Subcutaneous adipose tissue (tissue), 4 donors: ENCODE measurements around the gene ARHGEF25. TPM values are rescaled to one million over a fixed set of nuclear protein-coding genes. Genes with fewer than 3 reads are reported as not detected.

Experiments used
- total RNA-seq, 4 donors: library from RNA; depleted of rRNA; stranded (reverse); fragments of >200 nt; gene quantifications; one replicate each; pipeline ENCODE4 v1.1.0, GENCODE V29; 2016
- TF ChIP-seq, protein P1 (sequence below): fragments of 450-650 bp; IDR thresholded peaks from one replicate; pipeline ENCODE4 v1.5.1; 2016; ENCODE audit warnings: low read depth, mild to moderate bottlenecking, control low read depth, antibody characterized with exemption, moderate library complexity

ARHGEF25 gene
- total RNA-seq, 4 donors from 2014 or later, result 2.1 to 13.6 (median 8.9) TPM

DNA sequence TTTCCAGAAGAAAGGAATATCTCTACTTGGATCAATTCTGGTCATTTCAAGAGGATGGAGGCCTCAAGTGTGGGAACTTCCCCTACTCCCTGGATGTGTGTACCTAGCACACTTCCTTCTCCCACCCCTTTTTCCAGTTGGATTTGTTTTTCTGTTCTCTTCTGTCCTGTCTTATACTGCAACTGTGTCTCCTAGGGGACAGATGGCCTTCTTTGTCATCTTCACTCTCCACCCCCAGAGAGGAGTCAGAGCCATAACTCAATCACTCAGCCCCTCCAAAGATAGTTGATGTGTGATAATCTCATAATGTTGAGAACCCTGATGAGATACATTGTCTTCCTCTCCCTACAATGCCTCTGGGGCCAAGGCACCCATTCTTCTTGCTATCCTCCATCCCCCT, 8.7 kb upstream of the ARHGEF25 start:
- TF ChIP-seq, protein P1, sequence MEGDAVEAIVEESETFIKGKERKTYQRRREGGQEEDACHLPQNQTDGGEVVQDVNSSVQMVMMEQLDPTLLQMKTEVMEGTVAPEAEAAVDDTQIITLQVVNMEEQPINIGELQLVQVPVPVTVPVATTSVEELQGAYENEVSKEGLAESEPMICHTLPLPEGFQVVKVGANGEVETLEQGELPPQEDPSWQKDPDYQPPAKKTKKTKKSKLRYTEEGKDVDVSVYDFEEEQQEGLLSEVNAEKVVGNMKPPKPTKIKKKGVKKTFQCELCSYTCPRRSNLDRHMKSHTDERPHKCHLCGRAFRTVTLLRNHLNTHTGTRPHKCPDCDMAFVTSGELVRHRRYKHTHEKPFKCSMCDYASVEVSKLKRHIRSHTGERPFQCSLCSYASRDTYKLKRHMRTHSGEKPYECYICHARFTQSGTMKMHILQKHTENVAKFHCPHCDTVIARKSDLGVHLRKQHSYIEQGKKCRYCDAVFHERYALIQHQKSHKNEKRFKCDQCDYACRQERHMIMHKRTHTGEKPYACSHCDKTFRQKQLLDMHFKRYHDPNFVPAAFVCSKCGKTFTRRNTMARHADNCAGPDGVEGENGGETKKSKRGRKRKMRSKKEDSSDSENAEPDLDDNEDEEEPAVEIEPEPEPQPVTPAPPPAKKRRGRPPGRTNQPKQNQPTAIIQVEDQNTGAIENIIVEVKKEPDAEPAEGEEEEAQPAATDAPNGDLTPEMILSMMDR, result no peak

DNA sequence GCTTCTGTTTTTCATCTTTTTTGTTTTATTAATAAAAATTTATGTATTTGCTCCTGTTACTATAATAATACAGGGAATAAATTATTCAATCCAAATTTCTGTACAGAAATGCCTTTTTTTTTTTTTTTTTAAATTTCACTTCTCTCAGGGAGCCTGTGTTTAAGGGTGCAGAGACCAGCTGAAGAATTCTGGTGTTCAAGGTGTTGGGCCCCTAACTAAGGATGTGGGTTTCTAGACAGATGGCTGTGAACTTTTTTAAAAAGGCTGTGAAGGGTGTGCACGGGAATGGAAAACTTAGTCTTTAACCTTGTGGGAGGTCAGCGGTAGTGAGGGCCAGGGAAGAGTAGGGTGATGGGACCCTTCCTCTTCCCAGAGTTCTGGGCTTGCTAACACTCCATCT, 7.9 kb upstream of the ARHGEF25 start:
- TF ChIP-seq, protein P1, result no peak

DNA sequence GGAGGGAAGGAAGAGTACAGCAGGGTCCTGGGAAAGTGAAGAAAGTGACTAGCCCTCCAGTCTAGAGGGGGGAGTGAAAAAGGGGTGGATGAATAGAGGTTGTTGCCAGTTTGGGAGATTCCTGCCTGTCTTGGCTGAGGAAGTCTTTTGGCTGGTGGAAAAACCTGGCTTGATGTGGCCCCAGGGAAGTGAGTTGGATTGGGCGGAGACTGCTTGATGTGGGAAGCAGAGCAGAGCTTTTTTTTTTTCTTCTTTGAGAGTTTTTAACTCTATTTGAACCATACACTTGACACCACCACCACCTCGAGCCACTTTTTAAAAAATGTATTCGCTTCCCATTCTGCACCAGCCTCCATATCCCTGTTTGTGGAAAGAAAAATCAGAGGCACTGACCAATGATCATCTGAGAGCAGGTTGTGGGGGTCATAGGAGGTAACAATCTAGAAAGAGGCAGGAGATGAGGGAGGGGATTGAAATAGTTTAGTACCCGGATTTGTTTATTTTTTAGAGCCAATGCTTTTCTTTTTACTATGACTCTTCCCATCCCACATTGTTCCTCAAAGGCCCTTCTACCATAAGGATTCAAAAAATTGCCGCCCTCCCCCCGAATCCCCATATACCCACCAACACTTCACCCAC, 7.3 kb upstream of the ARHGEF25 start:
- TF ChIP-seq, protein P1, result no peak

DNA sequence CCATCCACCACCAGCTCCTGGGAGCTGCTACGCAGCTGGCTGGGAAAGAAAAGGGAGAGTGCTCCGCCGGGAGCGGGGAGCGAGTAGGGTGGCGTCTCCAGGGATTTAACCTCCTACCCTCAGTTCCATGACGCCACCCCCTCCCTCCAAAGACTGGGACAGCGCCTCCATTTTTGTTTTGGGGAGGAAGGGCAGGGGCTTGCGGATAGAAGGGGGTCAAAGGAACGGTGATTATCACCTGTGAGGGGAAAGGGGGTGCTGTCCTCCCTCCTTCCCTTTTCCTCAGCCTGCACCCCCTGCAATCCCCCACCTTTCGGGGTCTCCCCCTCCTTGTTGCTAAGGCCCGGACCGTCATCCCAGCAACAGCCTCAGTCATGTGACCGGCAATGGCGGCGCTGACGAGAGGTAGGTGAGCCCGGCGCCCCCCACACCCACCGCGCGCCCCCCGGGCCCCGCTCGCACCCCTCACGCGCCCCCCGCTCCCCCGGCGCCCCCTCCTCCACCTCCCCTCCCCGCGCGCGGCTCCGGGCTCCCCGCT, 6.7 kb upstream of the ARHGEF25 start, which contains the start of gene DTX3:
Gene DTX3, plus strand, starts transcription at position 371 of the 538 bp plus-strand sequence. CDS start 1,694 bp downstream, outside the sequence.
- TF ChIP-seq, protein P1, result no peak

DNA sequence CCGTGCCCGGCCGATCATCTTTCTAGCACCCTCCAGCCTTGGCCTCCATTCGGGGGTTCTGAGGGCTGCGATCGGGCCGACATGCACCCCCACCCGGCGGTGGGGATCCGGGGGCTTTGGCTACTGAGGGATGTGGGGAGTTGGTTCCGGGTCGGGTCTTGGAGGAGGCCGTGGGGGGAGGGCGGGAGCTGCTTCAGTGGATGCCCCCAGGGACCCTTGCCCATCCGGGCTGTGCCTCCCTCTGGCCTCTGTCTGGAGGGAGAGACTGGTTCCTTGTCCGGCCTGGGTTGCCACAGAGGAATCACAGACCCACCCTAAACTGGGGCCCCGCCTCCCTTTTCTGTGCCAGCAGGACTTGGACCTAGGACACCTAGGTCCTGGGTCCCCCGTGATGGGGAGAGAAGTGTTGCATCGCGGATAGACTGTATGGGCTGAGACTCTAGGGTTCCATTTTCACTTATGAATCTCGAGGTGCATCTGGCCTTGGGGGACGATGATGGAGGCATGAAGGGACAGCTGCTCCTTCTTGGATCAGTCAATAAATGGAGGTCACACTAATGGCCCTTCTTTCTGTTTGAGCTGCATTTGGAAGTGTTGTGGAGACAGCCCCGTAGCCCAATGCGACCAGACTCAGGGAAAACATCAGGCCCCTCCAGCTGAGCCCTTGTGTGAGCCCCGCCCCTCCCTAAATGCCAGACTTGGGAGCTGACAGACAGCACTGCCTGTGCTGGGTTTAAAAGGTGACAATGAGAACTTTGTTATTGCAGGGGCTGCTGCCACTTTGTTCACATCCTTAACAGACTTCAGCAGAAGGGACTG, 6.0 kb upstream of the ARHGEF25 start:
- TF ChIP-seq, protein P1, result no peak

DNA sequence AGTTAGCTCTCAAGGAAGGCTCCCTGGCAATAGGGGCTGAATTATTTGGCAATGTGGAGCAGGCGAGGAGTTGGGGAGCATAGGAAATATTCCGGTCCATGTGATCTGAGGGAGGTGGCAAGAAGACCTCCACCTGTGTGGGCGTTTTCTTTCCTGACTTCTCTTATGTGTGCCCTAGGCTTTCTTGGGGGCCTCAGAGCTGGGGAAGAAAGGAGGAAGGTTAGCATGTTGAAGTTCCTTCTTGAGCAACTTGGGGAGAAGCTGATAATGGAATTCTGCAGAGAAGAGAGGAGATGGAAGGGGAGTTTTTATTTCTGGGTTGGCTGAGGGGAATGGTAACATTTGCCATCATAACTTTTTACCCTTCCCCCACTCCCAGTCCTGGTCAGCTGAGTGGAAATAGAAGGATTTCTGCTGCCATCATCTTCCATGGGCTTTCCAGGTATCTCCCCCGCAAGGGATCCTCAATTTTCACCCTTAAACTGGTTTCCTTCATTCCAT, 5.4 kb upstream of the ARHGEF25 start:
- TF ChIP-seq, protein P1, result no peak

DNA sequence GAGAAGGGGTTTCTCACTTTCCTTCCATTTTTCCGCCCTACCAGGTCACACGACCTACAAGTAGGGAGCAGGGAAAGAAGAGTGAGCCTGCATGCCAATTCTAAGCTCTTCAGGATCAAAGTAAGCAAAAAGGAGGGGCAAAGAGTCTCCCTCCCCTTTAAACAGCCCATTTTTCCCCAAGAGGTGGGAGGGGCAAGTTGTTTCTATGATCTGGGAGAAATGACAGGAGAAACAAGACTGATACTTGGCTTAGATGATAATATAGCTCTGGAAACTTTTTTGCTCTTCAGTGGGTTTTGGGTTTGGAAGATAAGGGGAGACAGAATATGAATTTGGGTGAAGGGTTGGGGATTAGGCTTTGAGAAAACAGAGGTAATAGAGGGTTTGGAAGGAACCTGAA, 4.8 kb upstream of the ARHGEF25 start:
- TF ChIP-seq, protein P1, result no peak
